Gastrocnemius medialis (tissue), 4 donors: Measurements from ENCODE around the gene GEMIN7. TPM values are rescaled to one million over a fixed set of nuclear protein-coding genes. Genes with fewer than 3 reads are reported as not detected.

Experiments used
- ATAC-seq, 2 donors: fragments of 150-250 bp; one replicate each; pipeline ENCODE4 v1.9.1; 2016
- DNase-seq, 2 donors: peaks; one replicate each; pipeline ENCODE4 v3.0.0-alpha.2; 2019
- H3K27ac ChIP-seq, 4 donors: fragments of 200-600 bp; sonication (generic); 1 replicate in 1 of 4; 2 replicates in 3 of 4; pipeline ENCODE4 v1.5.1; 2016 to 2018; ENCODE audit warnings: mild to moderate bottlenecking in 2 of 4, moderate library complexity in 1 of 4
- H3K27me3 ChIP-seq, 3 donors: fragments of 200-600 bp; sonication (generic) in 2 of 3; 1 replicate in 1 of 3; 2 replicates in 2 of 3; pipeline versions ENCODE4 v1.5.1 to v1.6.0; 2016 to 2019; ENCODE audit warnings: mild to moderate bottlenecking in 1 of 3, moderate library complexity in 1 of 3
- H3K36me3 ChIP-seq, 2 donors: fragments of 200-600 bp; sonication (generic) in 1 of 2; one replicate each; pipeline ENCODE4 v1.5.1; 2017 to 2018
- H3K4me1 ChIP-seq, 2 donors: fragments of 200-600 bp; sonication (generic) in 1 of 2; one replicate each; pipeline ENCODE4 v1.5.1; 2016 to 2017; ENCODE audit warnings: mild to moderate bottlenecking in 2 of 2
- H3K4me3 ChIP-seq, 4 donors: fragments of 200-600 bp; sonication (generic) in 3 of 4; 1 replicate in 1 of 4; 2 replicates in 3 of 4; pipeline ENCODE4 v1.5.1; 2016 to 2019; ENCODE audit warnings: mild to moderate bottlenecking in 2 of 4
- H3K9me3 ChIP-seq, 3 donors: fragments of 200-600 bp; sonication (generic) in 2 of 3; 1 replicate in 1 of 3; 2 replicates in 2 of 3; pipeline ENCODE4 v1.5.1; 2016 to 2019
- POLR2A ChIP-seq, 2 donors: fragments of 450-650 bp; IDR thresholded peaks; one replicate each; pipeline ENCODE4 v1.6.1; 2017; ENCODE audit warnings: antibody characterized with exemption in 2 of 2, mild to moderate bottlenecking in 2 of 2, moderate library complexity in 2 of 2
- in situ Hi-C, 4 donors: fragments of 200-750 bp; cut with MboI; loops; one replicate each; pipeline versions ENCODE4 v1.15.0 to v1.8.0; 2017; ENCODE audit warnings: low sequenced_read_pairs in 4 of 4
- intact Hi-C: fragments of 100-400 bp; cut with DNase I; formaldehyde crosslinking; loops from one replicate; pipeline ENCODE4 v1.15.1; 2023; ENCODE audit warnings: low total_unique reads
- total RNA-seq, 4 donors: library from RNA; depleted of rRNA; stranded (reverse); fragments of >200 nt; gene quantifications; one replicate each; pipeline versions ENCODE4 v1.1.0 to v1.2.3, GENCODE V29; 2016
- TF ChIP-seq, protein P1 (sequence below), 5 experiments: fragments of 450-650 bp in 3 of 5; fragments of 200-600 bp in 2 of 5; sonication (generic) in 2 of 5; IDR thresholded peaks in 4 of 5; conservative IDR thresholded peaks in 1 of 5; 1 replicate in 4 of 5; 2 replicates in 1 of 5; pipeline ENCODE4 v1.5.1; 2016 to 2019; ENCODE audit warnings: antibody characterized with exemption in 5 of 5, mild to moderate bottlenecking in 3 of 5, moderate library complexity in 3 of 5

GEMIN7 gene
- total RNA-seq, 4 donors from 2014 or later, result 18.6 to 33.4 (median 27.9) TPM

DNA sequence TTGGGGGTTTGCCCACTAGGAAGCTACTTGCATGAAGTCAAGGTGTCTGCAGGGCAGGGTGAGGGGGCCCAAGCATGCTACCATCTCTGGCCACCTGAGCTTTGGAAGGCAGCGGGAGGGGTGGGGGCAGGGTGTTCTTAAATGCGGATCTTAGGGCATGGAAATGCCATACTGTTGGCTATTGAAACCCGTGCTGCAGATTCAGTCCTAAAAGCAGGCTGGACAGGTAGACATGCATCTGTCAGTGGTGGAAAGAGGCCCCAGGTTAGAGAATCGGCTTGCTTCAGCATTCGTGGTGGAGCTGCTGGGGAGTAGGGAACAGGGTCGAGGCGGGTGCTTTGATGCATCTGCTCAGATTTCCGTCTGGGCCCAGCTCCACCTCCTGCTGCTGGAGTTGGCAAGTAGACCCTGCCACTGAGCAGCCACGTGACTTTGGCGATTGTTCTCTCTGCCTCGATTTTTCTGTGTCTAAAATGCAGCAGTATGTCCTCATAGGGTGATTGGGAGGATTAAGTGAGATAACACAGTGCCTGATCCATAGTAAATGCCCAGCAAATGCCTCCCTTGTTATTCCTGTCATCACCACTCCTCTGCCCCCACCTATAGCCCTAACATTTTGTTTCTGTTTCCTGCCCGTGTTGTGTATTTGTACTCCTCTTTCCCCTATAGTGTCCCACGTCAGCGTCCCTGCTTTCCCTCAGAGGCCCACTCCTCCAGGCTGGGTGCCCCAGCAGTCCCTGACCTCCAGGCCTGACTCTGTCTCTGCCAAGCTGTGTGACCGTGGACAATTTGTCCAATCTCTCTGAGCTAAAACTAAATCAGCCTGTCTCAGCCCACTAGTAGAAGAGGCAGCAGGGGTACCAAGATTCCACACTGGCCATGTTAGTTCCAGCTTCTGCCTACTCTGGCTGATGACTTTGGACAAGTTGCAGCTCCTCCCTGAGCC, 19.7 kb downstream of the GEMIN7 start:
- no peaks in the 10 kb centered on the region for H3K9me3 ChIP-seq
- ATAC-seq (peak; percentile 61 to 69), DNase-seq (peak; percentile 59 to 76)
- H3K27me3 ChIP-seq, result no peaks in the 10 kb centered on the region
- no peaks in the 10 kb centered on the region for H3K36me3 ChIP-seq
- TF ChIP-seq POLR2A (IDR thresholded peaks at IDR 0.05), result no peak
- TF ChIP-seq, protein P1, sequence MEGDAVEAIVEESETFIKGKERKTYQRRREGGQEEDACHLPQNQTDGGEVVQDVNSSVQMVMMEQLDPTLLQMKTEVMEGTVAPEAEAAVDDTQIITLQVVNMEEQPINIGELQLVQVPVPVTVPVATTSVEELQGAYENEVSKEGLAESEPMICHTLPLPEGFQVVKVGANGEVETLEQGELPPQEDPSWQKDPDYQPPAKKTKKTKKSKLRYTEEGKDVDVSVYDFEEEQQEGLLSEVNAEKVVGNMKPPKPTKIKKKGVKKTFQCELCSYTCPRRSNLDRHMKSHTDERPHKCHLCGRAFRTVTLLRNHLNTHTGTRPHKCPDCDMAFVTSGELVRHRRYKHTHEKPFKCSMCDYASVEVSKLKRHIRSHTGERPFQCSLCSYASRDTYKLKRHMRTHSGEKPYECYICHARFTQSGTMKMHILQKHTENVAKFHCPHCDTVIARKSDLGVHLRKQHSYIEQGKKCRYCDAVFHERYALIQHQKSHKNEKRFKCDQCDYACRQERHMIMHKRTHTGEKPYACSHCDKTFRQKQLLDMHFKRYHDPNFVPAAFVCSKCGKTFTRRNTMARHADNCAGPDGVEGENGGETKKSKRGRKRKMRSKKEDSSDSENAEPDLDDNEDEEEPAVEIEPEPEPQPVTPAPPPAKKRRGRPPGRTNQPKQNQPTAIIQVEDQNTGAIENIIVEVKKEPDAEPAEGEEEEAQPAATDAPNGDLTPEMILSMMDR (IDR thresholded peaks at IDR 0.05 in 4 of 5, conservative IDR thresholded peaks at IDR 0.05 in 1 of 5), result no peak
- peak overlapping the region; percentile 83 to 91 (median 86) for H3K27ac ChIP-seq
- intact Hi-C loops (loop anchor here (10.0 kb wide), 1 partner anchor 226 kb away; the partner anchor contains the start of gene CKM), in situ Hi-C loops (no loop called here)
- peak overlapping the region in 1 of 4 donors; percentile 15 for H3K4me3 ChIP-seq
- H3K4me1 ChIP-seq, result peaks cover 74 to 93% of the 10 kb centered on the region in 2 donors

DNA sequence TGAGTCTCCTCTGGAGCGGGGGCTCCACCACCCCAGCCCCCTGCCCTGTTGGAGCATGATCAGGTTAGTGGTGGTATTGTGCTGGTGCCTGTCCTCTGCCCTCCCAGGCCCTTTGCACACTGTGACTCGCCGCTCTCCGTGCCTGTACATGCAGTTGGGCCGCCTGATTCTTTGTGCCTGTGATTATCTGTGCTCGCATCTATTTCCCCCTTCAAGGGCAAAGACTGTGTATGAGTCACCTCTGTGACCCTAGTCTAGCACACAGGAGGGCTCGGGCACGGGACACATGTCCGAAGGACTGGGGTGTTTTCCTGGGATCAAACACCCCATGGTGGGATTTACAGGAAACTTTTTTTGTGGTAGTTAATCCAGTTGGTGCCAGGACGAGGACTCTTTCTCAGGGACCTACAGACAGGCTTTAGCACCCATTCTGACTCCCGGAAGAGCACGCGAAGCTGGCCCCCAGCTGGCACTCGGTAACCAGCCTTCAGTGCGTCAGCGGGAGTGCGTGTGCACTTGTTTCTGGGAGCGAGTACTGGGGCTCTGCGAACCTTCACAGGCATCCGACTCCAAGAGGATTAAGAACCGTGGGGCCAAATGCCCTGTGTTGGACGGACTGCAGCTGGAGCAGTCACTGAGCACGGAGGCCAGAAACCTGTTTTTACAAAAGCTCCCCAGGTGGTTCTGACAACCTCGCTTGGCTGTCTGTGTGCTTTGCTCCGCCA, 20.6 kb downstream of the GEMIN7 start:
- intact Hi-C loops (loop anchor here (10.0 kb wide), 1 partner anchor 225 kb away; the partner anchor contains the start of gene CKM), in situ Hi-C loops (no loop called here)
- peak; percentile 41 to 46 for ATAC-seq
- Histone ChIP-seq H3K36me3 (no peaks in the 10 kb centered on the region), H3K27me3 (no peaks in the 10 kb centered on the region), H3K27ac (peak overlapping the region; percentile 83 to 91 (median 86)), H3K9me3 (no peaks in the 10 kb centered on the region), H3K4me1 (peaks cover 65 to 89% of the 10 kb centered on the region in 2 donors), H3K4me3 (peak overlapping the region in 1 of 4 donors; percentile 11)
- DNase-seq, result peak in 1 of 2 donors; percentile 62
- no peak for TF ChIP-seq POLR2A (IDR thresholded peaks at IDR 0.05)
- TF ChIP-seq, protein P1 (IDR thresholded peaks at IDR 0.05 in 4 of 5, conservative IDR thresholded peaks at IDR 0.05 in 1 of 5), result no peak

- in situ Hi-C loops (no loop called here), intact Hi-C loops (no loop called here)
- TF ChIP-seq, protein P1 (IDR thresholded peaks at IDR 0.05 in 4 of 5, conservative IDR thresholded peaks at IDR 0.05 in 1 of 5), result no peak
- TF ChIP-seq POLR2A (IDR thresholded peaks at IDR 0.05), result no peak
- Histone ChIP-seq H3K27me3 (no peaks in the 10 kb centered on the region), H3K4me1 (peaks cover 60 to 84% of the 10 kb centered on the region in 2 donors), H3K9me3 (no peaks in the 10 kb centered on the region), H3K27ac (peak overlapping the region; percentile 83 to 91 (median 86)), H3K4me3 (no peak overlapping the region), H3K36me3 (no peaks in the 10 kb centered on the region)
- ATAC-seq, result no peak
- no peak for DNase-seq
These were observed 21.1 kb downstream of the GEMIN7 start for GRCh38 chr19:45100201-45100600.

- no peak overlapping the region for H3K4me3 ChIP-seq
- no peaks in the 10 kb centered on the region for H3K27me3 ChIP-seq
- intact Hi-C loops, result no loop called here
- ATAC-seq, result no peak
- H3K4me1 ChIP-seq, result peaks cover 56 to 77% of the 10 kb centered on the region in 2 donors
- H3K27ac ChIP-seq, result peak overlapping the region; percentile 83 to 91 (median 86)
- no peak for TF ChIP-seq POLR2A (IDR thresholded peaks at IDR 0.05)
- TF ChIP-seq, protein P1 (IDR thresholded peaks at IDR 0.05 in 4 of 5, conservative IDR thresholded peaks at IDR 0.05 in 1 of 5), result no peak
- H3K36me3 ChIP-seq, result no peaks in the 10 kb centered on the region
- H3K9me3 ChIP-seq, result no peaks in the 10 kb centered on the region
- no peak for DNase-seq
- in situ Hi-C loops, result no loop called here
These were observed 21.8 kb downstream of the GEMIN7 start for GRCh38 chr19:45100846-45101252.
